HEK293 (cell line): ENCODE data around the gene CTCF.

Experiments
- CTCF ChIA-PET: fragments of 350-600 bp; formaldehyde crosslinking; extraction: SDS; loops from one replicate; lab custom pipeline; 2021; ENCODE audit warnings: antibody characterized with exemption; lab: Yijun Ruan, JAX
- POLR2A ChIA-PET: fragments of 300-600 bp; formaldehyde crosslinking; extraction: SDS; loops from one replicate; lab custom pipeline; 2020; ENCODE audit warnings: antibody characterized with exemption, inconsistent platforms; lab: Yijun Ruan, JAX
- H3K27ac ChIP-seq: fragments of 200-500 bp; sonication (Bioruptor generic); 2 replicates; pipeline ENCODE4 v1.5.1; 2014; ENCODE audit warnings: low read depth, low read length, control low read depth, inconsistent platforms; ENCODE audit errors: extremely low read depth
- H3K36me3 ChIP-seq, 2 experiments: fragments of 200-500 bp in 1 of 2; sonication (Bioruptor generic) in 1 of 2; 1 replicate in 1 of 2; 2 replicates in 1 of 2; pipeline ENCODE4 v1.5.1; 2014 to 2017; ENCODE audit warnings: inconsistent platforms in 2 of 2, low read length in 2 of 2; ENCODE audit not compliant: control insufficient read depth in 2 of 2, insufficient read depth in 1 of 2
- H3K4me1 ChIP-seq: fragments of 200-500 bp; sonication (Bioruptor generic); 2 replicates; pipeline ENCODE4 v1.5.1; 2014; ENCODE audit warnings: mild to moderate bottlenecking, low read length, inconsistent platforms; ENCODE audit not compliant: control insufficient read depth, insufficient read depth
- H3K4me3 ChIP-seq: 2 replicates; pipeline ENCODE4 v1.5.1; 2011; ENCODE audit warnings: low read depth, mild to moderate bottlenecking, control low read depth, low read length, moderate library complexity
- H3K9me3 ChIP-seq: fragments of 200-500 bp; sonication (Bioruptor generic); 2 replicates; pipeline ENCODE4 v1.5.1; 2014; ENCODE audit warnings: low read depth, low read length, inconsistent platforms; ENCODE audit not compliant: control insufficient read depth, insufficient read depth
- HIC1 ChIP-seq: fragments of 450-650 bp; formaldehyde crosslinking; IDR thresholded peaks from 2 replicates; pipeline ENCODE4 v1.5.1; 2016; ENCODE audit warnings: missing biosample characterization, missing genetic modification characterization
- OSR2 ChIP-seq: fragments of 450-650 bp; formaldehyde crosslinking; IDR thresholded peaks from 2 replicates; pipeline ENCODE4 v1.5.1; 2016; ENCODE audit warnings: missing biosample characterization, missing genetic modification characterization
- PRDM10 ChIP-seq: fragments of 450-650 bp; formaldehyde crosslinking; IDR thresholded peaks from 2 replicates; pipeline ENCODE4 v1.5.1; 2016; ENCODE audit warnings: missing biosample characterization, missing genetic modification characterization
- PRDM2 ChIP-seq: fragments of 450-650 bp; formaldehyde crosslinking; IDR thresholded peaks from 2 replicates; pipeline ENCODE4 v1.5.1; 2016; ENCODE audit warnings: missing biosample characterization, missing genetic modification characterization, borderline replicate concordance
- ZBTB11 ChIP-seq: fragments of 450-650 bp; formaldehyde crosslinking; conservative IDR thresholded peaks from 2 replicates; pipeline ENCODE4 v1.5.1; 2016; ENCODE audit warnings: low read depth, missing biosample characterization, missing genetic modification characterization
- ZBTB26 ChIP-seq: fragments of 450-650 bp; formaldehyde crosslinking; optimal IDR thresholded peaks from 2 replicates; pipeline ENCODE3; 2016; ENCODE audit warnings: missing biosample characterization, mild to moderate bottlenecking, missing genetic modification characterization
- ZIC2 ChIP-seq: fragments of 450-650 bp; formaldehyde crosslinking; IDR thresholded peaks from 2 replicates; pipeline ENCODE4 v1.5.1; 2016; ENCODE audit warnings: missing biosample characterization, missing genetic modification characterization
- ZNF549 ChIP-seq: fragments of 450-650 bp; IDR thresholded peaks from 2 replicates; pipeline ENCODE4 v1.5.1; 2018; ENCODE audit warnings: missing biosample characterization, missing genetic modification characterization, mild to moderate bottlenecking, inconsistent platforms, moderate library complexity
- ZNF658 ChIP-seq: fragments of 450-650 bp; formaldehyde crosslinking; IDR thresholded peaks from 2 replicates; pipeline ENCODE4; 2016; ENCODE audit warnings: missing biosample characterization, missing genetic modification characterization
- ZNF776 ChIP-seq: fragments of 450-650 bp; formaldehyde crosslinking; IDR thresholded peaks from 2 replicates; pipeline ENCODE4 v1.5.0; 2017; ENCODE audit warnings: missing biosample characterization, missing genetic modification characterization, borderline replicate concordance

The CTCF gene

GRCh38 chr16:67653128-67653788 lies 90.9 kb downstream of the CTCF start (continued):
- TF ChIP-seq ZBTB26, result peak; percentile 77
- TF ChIP-seq PRDM2 (tag by site-specific recombination), result 0 out of 2 replicates have a peak, but pooled peaks have one; percentile 41
- peak; percentile 53 for TF ChIP-seq PRDM10 (tag by site-specific recombination)
- TF ChIP-seq ZNF658 (tag by site-specific recombination), result no peak
- 0 out of 2 replicates have a peak, but pooled peaks have one; percentile 13 for TF ChIP-seq ZNF776 (tag by site-specific recombination)
- TF ChIP-seq ZBTB11, result 0 out of 2 replicates have a peak, but pooled peaks have one; percentile 10

GRCh38 chr16:67653789-67654402 lies 91.6 kb downstream of the CTCF start:
- Histone ChIP-seq H3K9me3 (no peaks in the 10 kb centered on the region), H3K4me1 (peaks cover 4% of the 10 kb centered on the region; the same call in 1 of the 2 replicates), H3K4me3 (peak overlapping the region; percentile 42), H3K27ac (no peak overlapping the region), H3K36me3 (peaks cover 0 to 43% of the 10 kb centered on the region in 2 experiments; a peak in 1 of 3 replicates)
- ChIA-PET POLR2A (no interaction called here), CTCF (no interaction called here)
- TF ChIP-seq ZIC2 (tag by site-specific recombination) (peak; percentile 23; the same call in 1 of the 2 replicates), HIC1 (tag by site-specific recombination) (peak; percentile 24; the same call in 1 of the 2 replicates), ZNF549 (no peak), ZBTB26 (peak; percentile 2), OSR2 (0 out of 2 replicates have a peak, but pooled peaks have one; percentile 34)
